HepG2 (cell line): Measurements from ENCODE around the gene DLG2. TPM values are rescaled to one million over a fixed set of nuclear protein-coding genes. Genes with fewer than 3 reads are reported as not detected.

ENCODE experiments used
- ATAC-seq: fragments of 200-7000 bp; cut with Tn5 transposase; 3 replicates; pipeline ENCODE4 v1.9.1; 2020; ENCODE audit warnings: mild to moderate bottlenecking, moderate library complexity
- BruUV-seq: library from RNA; stranded (reverse); fragments of 400-500 nt; replicated peaks from 2 replicates; lab custom pipeline; 2021; lab: Mats Ljungman, UMichigan
- CTCF ChIA-PET: fragments of 300-600 bp; formaldehyde crosslinking; extraction: SDS; loops from one replicate; lab custom pipeline; 2021; ENCODE audit warnings: low total read pairs, inconsistent platforms, low intra/inter-chr PET ratio; lab: Yijun Ruan, JAX
- POLR2A ChIA-PET: fragments of 350-600 bp; sonication (Branson Sonifier 250); formaldehyde crosslinking; loops from one replicate; lab custom pipeline; 2020; ENCODE audit warnings: antibody characterized with exemption, inconsistent platforms; lab: Yijun Ruan, JAX
- DNase-seq: peaks from one replicate; pipeline ENCODE4 v3.0.0-alpha.2; 2015; ENCODE audit warnings: low spot score
- FAIRE-seq: peaks from 3 replicates; lab custom pipeline; 2011; peaks lifted over from hg19 to GRCh38; lab: Jason Lieb, UNC
- H2AFZ ChIP-seq: one replicate; pipeline ENCODE4 v1.6.1; 2011; ENCODE audit warnings: low read length, inconsistent platforms
- H3K27ac ChIP-seq: fragments of 300-600 bp; 3 replicates; pipeline ENCODE4 v1.8.0; 2011; ENCODE audit warnings: mixed run types, mild to moderate bottlenecking, mixed read lengths, low read length, inconsistent platforms; ENCODE audit not compliant: insufficient read depth; ENCODE audit errors: extremely low read length
- H3K27me3 ChIP-seq, 2 experiments: fragments of 200-600 bp in 1 of 2; 2 replicates in 1 of 2; 3 replicates in 1 of 2; pipeline versions ENCODE4 v1.6.0 to v1.8.0; 2011; ENCODE audit warnings: low read length in 2 of 2, mild to moderate bottlenecking in 2 of 2, moderate library complexity in 2 of 2, inconsistent platforms in 1 of 2; ENCODE audit not compliant: insufficient read depth in 2 of 2, control insufficient read depth in 1 of 2
- H3K36me3 ChIP-seq, 2 experiments: fragments of 200-600 bp in 1 of 2; replicated peaks in 1 of 2; 2 replicates in 1 of 2; 3 replicates in 1 of 2; pipeline versions ENCODE4 v1.5.1 to v1.8.0; 2011; ENCODE audit warnings: low read length in 2 of 2, inconsistent platforms in 1 of 2; ENCODE audit not compliant: insufficient read depth in 2 of 2, control insufficient read depth in 1 of 2
- H3K4me1 ChIP-seq: 2 replicates; pipeline ENCODE4 v1.5.1; 2012; ENCODE audit warnings: low read length, inconsistent platforms; ENCODE audit not compliant: insufficient read depth
- H3K4me2 ChIP-seq: 2 replicates; pipeline ENCODE4 v1.6.0; 2011; ENCODE audit warnings: low read depth, low read length, inconsistent platforms
- H3K4me3 ChIP-seq, 3 experiments: fragments of 200-600 bp in 1 of 3; sonication (generic), shearing (Covaris generic) in 1 of 3; replicated peaks in 1 of 3; 2 replicates each; pipeline ENCODE4 v1.5.1; 2011 to 2016; ENCODE audit warnings: low read length in 3 of 3, inconsistent platforms in 2 of 3, low read depth in 2 of 3, mild to moderate bottlenecking in 2 of 3, control low read depth in 1 of 3, mixed read lengths in 1 of 3; ENCODE audit not compliant: insufficient read depth in 1 of 3
- H3K79me2 ChIP-seq: one replicate; pipeline ENCODE4 v1.6.1; 2011; ENCODE audit warnings: low read length, inconsistent platforms; ENCODE audit not compliant: insufficient read depth
- H3K9ac ChIP-seq: 2 replicates; pipeline ENCODE4 v1.6.0; 2011; ENCODE audit warnings: mild to moderate bottlenecking, low read depth, low read length, inconsistent platforms; ENCODE audit not compliant: insufficient read depth
- H3K9me3 ChIP-seq: 2 replicates; pipeline ENCODE4 v1.5.1; 2012; ENCODE audit warnings: mild to moderate bottlenecking, low read length
- H4K20me1 ChIP-seq: 2 replicates; pipeline ENCODE4 v1.6.0; 2011; ENCODE audit warnings: inconsistent platforms, mild to moderate bottlenecking, low read length, moderate library complexity; ENCODE audit not compliant: insufficient read depth
- ATF7 ChIP-seq, 2 experiments: fragments of 450-650 bp in 1 of 2; sonication (generic) in 1 of 2; formaldehyde crosslinking in 1 of 2; IDR thresholded peaks; 2 replicates each; pipeline versions ENCODE4 v1.4.0 to v1.6.1; 2016 to 2020; ENCODE audit warnings: antibody characterized with exemption in 1 of 2, mild to moderate bottlenecking in 1 of 2, missing genetic modification reagents in 1 of 2
- ATRX ChIP-seq: sonication (generic); formaldehyde crosslinking; IDR thresholded peaks from 2 replicates; pipeline ENCODE4 v1.4.0; 2020; ENCODE audit warnings: missing genetic modification reagents, borderline replicate concordance
- CREB1 ChIP-seq, 2 experiments: fragments of 450-650 bp in 1 of 2; IDR thresholded peaks; 2 replicates each; pipeline ENCODE4 v1.6.1; 2016 to 2017; ENCODE audit warnings: control low read depth in 1 of 2, mild to moderate bottlenecking in 1 of 2, missing compliant biosample characterization in 1 of 2, missing genetic modification characterization in 1 of 2
- ETV5 ChIP-seq: IDR thresholded peaks from 2 replicates; pipeline ENCODE4 v1.6.1; 2018; ENCODE audit warnings: missing biosample characterization, missing genetic modification reagents, inconsistent platforms, borderline replicate concordance
- NPAS2 ChIP-seq: sonication (generic); formaldehyde crosslinking; IDR thresholded peaks from 2 replicates; pipeline ENCODE4 v1.8.0; 2022; ENCODE audit warnings: mild to moderate bottlenecking, missing genetic modification reagents, borderline replicate concordance
- PHF20 ChIP-seq: sonication (generic); formaldehyde crosslinking; IDR thresholded peaks from 2 replicates; pipeline ENCODE4 v1.5.0; 2020; ENCODE audit warnings: mild to moderate bottlenecking, missing genetic modification reagents
- ZNF33B ChIP-seq: sonication (generic); formaldehyde crosslinking; IDR thresholded peaks from 2 replicates; pipeline ENCODE4 v1.5.1; 2020; ENCODE audit warnings: mild to moderate bottlenecking, missing genetic modification reagents
- WGBS: methylation state at CpG from one replicate; pipeline ENCODE4 v1.1.6; 2017; ENCODE audit warnings: low lambda C conversion rate; 5-methylcytosine and 5-hydroxymethylcytosine counted together
- in situ Hi-C: cut with HindIII; loops from 2 replicates; pipeline ENCODE4 v1.10.0; 2017; ENCODE audit warnings: low pct_unique_long_range_greater_than_20kb; ENCODE audit not compliant: extremely low pct_ligation_motif_present
- intact Hi-C: fragments of 100-400 bp; cut with micrococcal nuclease; formaldehyde crosslinking; loops from one replicate; pipeline ENCODE4 v1.10.0; 2022; ENCODE audit not compliant: unreplicated experiment
- polyA plus RNA-seq, 8 experiments: library from polyadenylated mRNA; depleted of rRNA in 3 of 8; stranded (reverse) in 7 of 8; unstranded in 1 of 8; fragments of >200 nt; fragmentation: Illumina TruSeq in 4 of 8; extraction: Trizol in 4 of 8; gene quantifications; 2 replicates each; pipeline versions ENCODE4 v1.2.1 to v1.2.3, GENCODE V29; 2011 to 2016; ENCODE audit warnings: low read depth in 4 of 8, missing spikeins in 1 of 8, mixed read lengths in 1 of 8; ENCODE audit not compliant: insufficient read depth in 1 of 8
- total RNA-seq, 5 experiments: library from RNA; depleted of rRNA; stranded (reverse); fragments of >200 nt; fragmentation: Illumina TruSeq; extraction: Trizol; gene quantifications; 2 replicates each; pipeline ENCODE4 v1.2.3, GENCODE V29; 2016; ENCODE audit warnings: low read depth in 1 of 5
- TF ChIP-seq, protein P1 (sequence below): sonication (generic); formaldehyde crosslinking; IDR thresholded peaks from 2 replicates; pipeline ENCODE4 v1.8.0; 2022; ENCODE audit warnings: missing genetic modification reagents, mild to moderate bottlenecking, inconsistent platforms, borderline replicate concordance
- TF ChIP-seq, protein P2 (sequence below): sonication (generic); formaldehyde crosslinking; IDR thresholded peaks from 2 replicates; pipeline ENCODE4 v1.8.0; 2022; ENCODE audit warnings: mild to moderate bottlenecking, missing genetic modification reagents
- TF ChIP-seq, protein P3 (sequence below): sonication (generic); formaldehyde crosslinking; IDR thresholded peaks from 2 replicates; pipeline ENCODE4 v1.9.0; 2021; ENCODE audit warnings: missing genetic modification reagents, borderline replicate concordance

Gene DLG2
- total and polyA plus RNA-seq, 2 of the 13 experiments (the other 11 are each of a cell fraction or from before 2014, with no cell fraction given), result 0.46 to 1.0 TPM

DNA sequence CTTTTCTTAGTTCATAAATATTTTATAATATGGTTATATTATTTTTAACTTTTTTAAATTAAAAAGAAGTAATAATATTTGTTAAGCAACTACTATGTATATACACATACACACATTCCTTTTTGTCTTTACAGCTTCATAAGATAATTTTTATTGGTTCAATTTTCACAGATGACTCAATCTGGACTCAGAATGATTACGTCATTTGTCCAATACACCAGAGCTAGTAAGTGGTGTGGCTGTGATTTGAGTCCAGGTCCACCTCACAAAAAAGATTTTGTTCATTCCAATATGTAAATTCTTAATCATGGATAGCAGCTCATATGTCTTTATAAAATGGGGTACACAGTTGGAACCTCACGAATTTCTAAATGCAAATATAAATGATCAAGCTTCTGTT is 1014.5 kb downstream of the DLG2 start:
- CTCF ChIA-PET, result no interaction called here
- H3K79me2 ChIP-seq, result no peaks in the 10 kb centered on the region
- DNase-seq (no peak), ATAC-seq (no peak), FAIRE-seq (no peak)
- no TSS peak for BruUV-seq
- no peak overlapping the region for H3K27ac ChIP-seq
- in situ Hi-C loops (no loop called here), intact Hi-C loops (no loop called here)
- H3K4me1 ChIP-seq, result no peaks in the 10 kb centered on the region
- 14% methylated on average over 2 of the region's 2 CpGs for WGBS
- no peaks in the 10 kb centered on the region for H3K9me3 ChIP-seq
- POLR2A ChIA-PET, result no interaction called here
- no peaks in the 10 kb centered on the region for H3K36me3 ChIP-seq
- TF ChIP-seq PHF20 (CRISPR knock-in tag) (no peak), CREB1 (IDR thresholded peaks at IDR 0.05) (peak; percentile 63), CREB1 (CRISPR knock-in tag; IDR thresholded peaks at IDR 0.05) (no peak), ETV5 (CRISPR knock-in tag) (no peak), ATF7 (IDR thresholded peaks at IDR 0.05) (peak; percentile 96), ATF7 (CRISPR knock-in tag; IDR thresholded peaks at IDR 0.05) (no peak), ZNF33B (CRISPR knock-in tag) (no peak), ATRX (CRISPR knock-in tag) (no peak), NPAS2 (CRISPR knock-in tag) (no peak)
- TF ChIP-seq, protein P1, sequence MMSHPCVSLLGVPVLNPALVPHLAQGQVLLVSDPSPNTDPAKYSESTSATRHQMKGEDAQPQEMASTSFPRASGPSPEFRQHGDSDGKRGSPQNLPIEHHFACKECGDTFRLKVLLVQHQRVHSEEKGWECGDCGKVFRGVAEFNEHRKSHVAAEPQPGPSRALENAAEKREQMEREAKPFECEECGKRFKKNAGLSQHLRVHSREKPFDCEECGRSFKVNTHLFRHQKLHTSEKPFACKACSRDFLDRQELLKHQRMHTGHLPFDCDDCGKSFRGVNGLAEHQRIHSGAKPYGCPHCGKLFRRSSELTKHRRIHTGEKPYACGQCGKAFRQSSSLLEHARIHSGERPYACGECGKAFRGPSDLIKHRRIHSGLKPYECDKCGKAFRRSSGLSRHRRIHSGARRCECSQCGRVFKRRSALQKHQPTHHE (CRISPR knock-in tag), result no peak
- TF ChIP-seq, protein P2, sequence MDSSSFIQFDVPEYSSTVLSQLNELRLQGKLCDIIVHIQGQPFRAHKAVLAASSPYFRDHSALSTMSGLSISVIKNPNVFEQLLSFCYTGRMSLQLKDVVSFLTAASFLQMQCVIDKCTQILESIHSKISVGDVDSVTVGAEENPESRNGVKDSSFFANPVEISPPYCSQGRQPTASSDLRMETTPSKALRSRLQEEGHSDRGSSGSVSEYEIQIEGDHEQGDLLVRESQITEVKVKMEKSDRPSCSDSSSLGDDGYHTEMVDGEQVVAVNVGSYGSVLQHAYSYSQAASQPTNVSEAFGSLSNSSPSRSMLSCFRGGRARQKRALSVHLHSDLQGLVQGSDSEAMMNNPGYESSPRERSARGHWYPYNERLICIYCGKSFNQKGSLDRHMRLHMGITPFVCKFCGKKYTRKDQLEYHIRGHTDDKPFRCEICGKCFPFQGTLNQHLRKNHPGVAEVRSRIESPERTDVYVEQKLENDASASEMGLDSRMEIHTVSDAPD (CRISPR knock-in tag), result no peak
- TF ChIP-seq, protein P3, sequence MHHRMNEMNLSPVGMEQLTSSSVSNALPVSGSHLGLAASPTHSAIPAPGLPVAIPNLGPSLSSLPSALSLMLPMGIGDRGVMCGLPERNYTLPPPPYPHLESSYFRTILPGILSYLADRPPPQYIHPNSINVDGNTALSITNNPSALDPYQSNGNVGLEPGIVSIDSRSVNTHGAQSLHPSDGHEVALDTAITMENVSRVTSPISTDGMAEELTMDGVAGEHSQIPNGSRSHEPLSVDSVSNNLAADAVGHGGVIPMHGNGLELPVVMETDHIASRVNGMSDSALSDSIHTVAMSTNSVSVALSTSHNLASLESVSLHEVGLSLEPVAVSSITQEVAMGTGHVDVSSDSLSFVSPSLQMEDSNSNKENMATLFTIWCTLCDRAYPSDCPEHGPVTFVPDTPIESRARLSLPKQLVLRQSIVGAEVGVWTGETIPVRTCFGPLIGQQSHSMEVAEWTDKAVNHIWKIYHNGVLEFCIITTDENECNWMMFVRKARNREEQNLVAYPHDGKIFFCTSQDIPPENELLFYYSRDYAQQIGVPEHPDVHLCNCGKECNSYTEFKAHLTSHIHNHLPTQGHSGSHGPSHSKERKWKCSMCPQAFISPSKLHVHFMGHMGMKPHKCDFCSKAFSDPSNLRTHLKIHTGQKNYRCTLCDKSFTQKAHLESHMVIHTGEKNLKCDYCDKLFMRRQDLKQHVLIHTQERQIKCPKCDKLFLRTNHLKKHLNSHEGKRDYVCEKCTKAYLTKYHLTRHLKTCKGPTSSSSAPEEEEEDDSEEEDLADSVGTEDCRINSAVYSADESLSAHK (CRISPR knock-in tag), result no peak
- H3K4me2 ChIP-seq, result no peak overlapping the region
- H4K20me1 ChIP-seq, result no peaks in the 10 kb centered on the region
- no peak overlapping the region for H3K9ac ChIP-seq
- no peak overlapping the region for H2AFZ ChIP-seq
- no peak overlapping the region for H3K4me3 ChIP-seq
- no peaks in the 10 kb centered on the region for H3K27me3 ChIP-seq
